Measurements from ENCODE around the gene SRCAP. TPM values are rescaled to one million over a fixed set of nuclear protein-coding genes. Genes with fewer than 3 reads are reported as not detected.

Gene SRCAP
- total RNA-seq, 1 experiment from 2014 or later: 116 TPM

- Histone ChIP-seq H3K9me3 (ENCODE audit: insufficient read depth, low read depth) (no peaks in the 10 kb centered on the region), H3K79me2 (ENCODE audit: low read depth) (peaks cover 26% of the 10 kb centered on the region), H3K4me3 (peak overlapping the region; percentile 27; the same call in 1 of the 2 replicates), H3K27me3 (ENCODE audit: insufficient read depth, low read depth) (no peaks in the 10 kb centered on the region), H3F3A (ENCODE audit: insufficient read depth, low read depth) (peaks cover 77% of the 10 kb centered on the region), H3K4me2 (peak overlapping the region; percentile 99), H4K20me1 (ENCODE audit: insufficient read depth) (0 out of 2 replicates have a peak, but pooled peaks cover 25% of the 10 kb centered on the region), H3K4me1 (replicated peaks; ENCODE audit: insufficient read depth) (peaks cover 33% of the 10 kb centered on the region), H3K27ac (peak overlapping the region; percentile 96), H3K9me2 (ENCODE audit: insufficient read depth) (no peaks in the 10 kb centered on the region), H2AFZ (no peak overlapping the region), H3K36me3 (ENCODE audit: low read depth) (peaks cover 28% of the 10 kb centered on the region)
- no peak for TF ChIP-seq EZH2 (IDR thresholded peaks at IDR 0.05; ENCODE audit: low read depth)
- TF ChIP-seq CTCF (conservative IDR thresholded peaks at IDR 0.05): no peak
- CTCF ChIA-PET: no interaction called here
- DNase-seq: no peak
- POLR2A ChIA-PET (ENCODE audit: unreplicated experiment): interaction anchor here (0.6 to 0.8 kb wide), 4 partner anchors 9 to 130 kb away, joined by 3 to 4 read pairs (median 4); partner anchors contain the start of genes PHKG2 and ZNF629
- BruUV-seq (replicated peaks): no TSS peak
- intact Hi-C loops (cut with micrococcal nuclease; ENCODE audit: unreplicated experiment): no loop called here
Measured at GRCh38 chr16:30738984-30739951, 40.3 kb downstream of the SRCAP start.

GRCh38 chr16:30740364-30741251, 41.6 kb downstream of the SRCAP start:
- peak overlapping the region; percentile 96 for H3K27ac ChIP-seq
- CTCF ChIA-PET: no interaction called here
- no peaks in the 10 kb centered on the region for H3K9me2 ChIP-seq (ENCODE audit: insufficient read depth)
- no peaks in the 10 kb centered on the region for H3K27me3 ChIP-seq (ENCODE audit: insufficient read depth, low read depth)
- H3K9me3 ChIP-seq (ENCODE audit: insufficient read depth, low read depth): no peaks in the 10 kb centered on the region
- 0 out of 2 replicates have a peak, but pooled peaks have one; percentile 17 for TF ChIP-seq CTCF (conservative IDR thresholded peaks at IDR 0.05)
- TF ChIP-seq EZH2 (IDR thresholded peaks at IDR 0.05; ENCODE audit: low read depth): no peak
- H3K4me1 ChIP-seq (replicated peaks; ENCODE audit: insufficient read depth): peaks cover 33% of the 10 kb centered on the region
- DNase-seq: peak; percentile 98
- peaks cover 26% of the 10 kb centered on the region for H3K79me2 ChIP-seq (ENCODE audit: low read depth)
- BruUV-seq (replicated peaks): TSS peak; percentile 98
- peaks cover 87% of the 10 kb centered on the region for H3F3A ChIP-seq (ENCODE audit: insufficient read depth, low read depth)
- intact Hi-C loops (cut with micrococcal nuclease; ENCODE audit: unreplicated experiment): loop anchor here (1.0 to 5.0 kb wide), 8 partner anchors 22 to 182 kb away; partner anchors contain the start of genes BCL7C, CFAP119, FBRS and RNF40
- H3K4me3 ChIP-seq: peak overlapping the region; percentile 68
- peaks cover 41% of the 10 kb centered on the region for H3K36me3 ChIP-seq (ENCODE audit: low read depth)
- H2AFZ ChIP-seq: no peak overlapping the region
- H4K20me1 ChIP-seq (ENCODE audit: insufficient read depth): 0 out of 2 replicates have a peak, but pooled peaks cover 25% of the 10 kb centered on the region
- H3K4me2 ChIP-seq: peak overlapping the region; percentile 99
- POLR2A ChIA-PET (ENCODE audit: unreplicated experiment): interaction anchor here (0.5 to 0.9 kb wide), 12 partner anchors 7 to 399 kb away, joined by 3 to 23 read pairs (median 4); partner anchors contain the start of genes PHKG2 and ZNF629

Measured in PC-9 (cell line).